Stimulated activated CD8-positive, alpha-beta memory T cell treated with anti-CD3 and anti-CD28 coated beads, Interleukin-15, amount 100 ng/mL, for 24 hours (primary cell): ENCODE measurements around the gene C19orf25.

Experiments used
- DNase-seq: peaks from one replicate; pipeline ENCODE4 v3.0.0-alpha.2; 2020; ENCODE audit warnings: low read depth

C19orf25 gene

GRCh38 chr19:1432507-1432887 is 46.5 kb downstream of the C19orf25 start:
- DNase-seq = no peak

GRCh38 chr19:1431759-1432506 is 47.1 kb downstream of the C19orf25 start:
- DNase-seq = no peak

- DNase-seq = no peak
These were observed 48.8 kb downstream of the C19orf25 start for GRCh38 chr19:1430246-1430645.

GRCh38 chr19:1429750-1430149 is 49.3 kb downstream of the C19orf25 start:
- DNase-seq = no peak

GRCh38 chr19:1428738-1429391 is 50.1 kb downstream of the C19orf25 start:
- no peak for DNase-seq

GRCh38 chr19:1427221-1427920 is 51.6 kb downstream of the C19orf25 start:
- DNase-seq = no peak

GRCh38 chr19:1426736-1427135 is 52.3 kb downstream of the C19orf25 start:
- no peak for DNase-seq

- DNase-seq = no peak
These were observed 53.1 kb downstream of the C19orf25 start for GRCh38 chr19:1425902-1426301.

- no peak for DNase-seq
These were observed 53.7 kb downstream of the C19orf25 start for GRCh38 chr19:1425102-1425837.

GRCh38 chr19:1424192-1424955 is 54.6 kb downstream of the C19orf25 start:
- DNase-seq = no peak

- no peak for DNase-seq
These were observed 55.4 kb downstream of the C19orf25 start for GRCh38 chr19:1423436-1424191.
